Endothelial cell of umbilical vein (primary cell): Measurements from ENCODE around the gene GATAD1. TPM values are rescaled to one million over a fixed set of nuclear protein-coding genes. Genes with fewer than 3 reads are reported as not detected.

ENCODE experiments used
- BruUV-seq: library from RNA; stranded (reverse); fragments of 400-500 nt; replicated peaks from 2 replicates; lab custom pipeline; 2021; lab: Mats Ljungman, UMichigan
- CTCF ChIA-PET: fragments of 300-600, 350-600 bp; sonication (Branson Sonifier 250); formaldehyde crosslinking; loops from one replicate; lab custom pipeline; 2021; ENCODE audit warnings: antibody characterized with exemption, inconsistent platforms; lab: Charles Lee
- POLR2A ChIA-PET: fragments of 300-600, 350-600 bp; sonication (Branson Sonifier 250); formaldehyde crosslinking; loops from one replicate; lab custom pipeline; 2021; ENCODE audit warnings: antibody characterized with exemption, inconsistent platforms; lab: Charles Lee
- DNase-seq: peaks from one replicate; pipeline ENCODE4 v3.0.0-alpha.2; 2011; ENCODE audit warnings: low read depth, low spot score
- FAIRE-seq: peaks from 2 replicates; lab custom pipeline; 2011; peaks lifted over from hg19 to GRCh38; lab: Jason Lieb, UNC
- H2AFZ ChIP-seq: 2 replicates; pipeline ENCODE4 v1.6.0; 2012; ENCODE audit warnings: low read depth, low read length, control low read depth, inconsistent platforms
- H3K27ac ChIP-seq: 2 replicates; pipeline ENCODE4 v1.5.1; 2011; ENCODE audit warnings: low read depth, mild to moderate bottlenecking, control low read depth, low read length, moderate library complexity; ENCODE audit not compliant: insufficient read depth
- H3K27me3 ChIP-seq, 2 experiments: 2 replicates each; pipeline versions ENCODE4 v1.6.0 to v1.6.1; 2011; ENCODE audit warnings: low read length in 2 of 2, mixed read lengths in 1 of 2; ENCODE audit not compliant: control insufficient read depth in 2 of 2, insufficient read depth in 2 of 2
- H3K36me3 ChIP-seq, 2 experiments: 2 replicates in 1 of 2; 3 replicates in 1 of 2; pipeline ENCODE4 v1.5.1; 2011; ENCODE audit warnings: low read length in 2 of 2, mild to moderate bottlenecking in 1 of 2, moderate library complexity in 1 of 2; ENCODE audit not compliant: control insufficient read depth in 2 of 2, insufficient read depth in 2 of 2; ENCODE audit errors: extremely low read depth in 1 of 2
- H3K4me1 ChIP-seq: 3 replicates; pipeline ENCODE4 v1.5.1; 2011; ENCODE audit warnings: mild to moderate bottlenecking, low read length; ENCODE audit not compliant: control insufficient read depth, insufficient read depth; ENCODE audit errors: extremely low read depth
- H3K4me2 ChIP-seq: 2 replicates; pipeline ENCODE4 v1.6.1; 2011; ENCODE audit warnings: low read length, control low read depth, mixed read lengths; ENCODE audit not compliant: insufficient read depth
- H3K4me3 ChIP-seq, 3 experiments: fragments of 200-600 bp in 1 of 3; sonication (generic), shearing (Covaris generic) in 1 of 3; replicated peaks in 1 of 3; 2 replicates each; pipeline ENCODE4 v1.5.1; 2011 to 2016; ENCODE audit warnings: control low read depth in 3 of 3, low read length in 3 of 3, mild to moderate bottlenecking in 2 of 3, inconsistent platforms in 1 of 3, low read depth in 1 of 3, moderate library complexity in 1 of 3; ENCODE audit not compliant: insufficient read depth in 1 of 3
- H3K79me2 ChIP-seq: 2 replicates; pipeline ENCODE4 v1.6.0; 2012; ENCODE audit warnings: low read length, inconsistent platforms; ENCODE audit not compliant: control insufficient read depth, insufficient read depth
- H3K9ac ChIP-seq: replicated peaks from 2 replicates; pipeline ENCODE3; 2011; ENCODE audit warnings: low read length, control low read depth; ENCODE audit not compliant: insufficient read depth; ENCODE audit errors: extremely low read depth
- H3K9me1 ChIP-seq: replicated peaks from 3 replicates; pipeline ENCODE4 v1.6.0; 2011; ENCODE audit warnings: mild to moderate bottlenecking, low read length; ENCODE audit not compliant: control insufficient read depth, insufficient read depth; ENCODE audit errors: extremely low read depth
- H3K9me3 ChIP-seq: replicated peaks from 2 replicates; pipeline ENCODE4 v1.5.1; 2012; ENCODE audit warnings: low read length, inconsistent platforms; ENCODE audit not compliant: control insufficient read depth, insufficient read depth
- H4K20me1 ChIP-seq: replicated peaks from 2 replicates; pipeline ENCODE3; 2011; ENCODE audit warnings: mild to moderate bottlenecking, low read length; ENCODE audit not compliant: control insufficient read depth, insufficient read depth; ENCODE audit errors: extremely low read depth
- CTCF ChIP-seq, 2 donors: IDR thresholded peaks; 1 replicate in 1 of 2; 2 replicates in 1 of 2; pipeline ENCODE4 v1.5.1; 2011; ENCODE audit warnings: low read length in 2 of 2, mild to moderate bottlenecking in 2 of 2, moderate library complexity in 2 of 2, control low read depth in 1 of 2, inconsistent platforms in 1 of 2, low read depth in 1 of 2; ENCODE audit not compliant: insufficient read depth in 1 of 2; ENCODE audit errors: extremely low read depth in 1 of 2
- EZH2 ChIP-seq: IDR thresholded peaks from 2 replicates; pipeline ENCODE4 v1.6.1; 2012; ENCODE audit warnings: borderline replicate concordance, low read depth, mild to moderate bottlenecking, moderate library complexity, low read length, inconsistent platforms; ENCODE audit not compliant: severe bottlenecking
- JUN ChIP-seq: IDR thresholded peaks from 2 replicates; pipeline ENCODE4 v1.6.1; 2011; ENCODE audit warnings: borderline replicate concordance, low read depth; ENCODE audit not compliant: insufficient read length, insufficient read depth
- dilution Hi-C: fragments of 300-500 bp; cut with MboI; formaldehyde crosslinking; loops from one replicate; pipeline ENCODE4 v1.15.0; 2019; ENCODE audit warnings: low sequenced_read_pairs; ENCODE audit not compliant: extremely low pct_ligation_motif_present
- intact Hi-C: fragments of 100-400 bp; cut with micrococcal nuclease; formaldehyde crosslinking; loops from one replicate; pipeline ENCODE4 v1.10.0; 2022
- polyA plus RNA-seq, 4 experiments: library from polyadenylated mRNA; depleted of rRNA in 3 of 4; stranded (reverse) in 3 of 4; unstranded in 1 of 4; fragments of >200 nt; gene quantifications; 2 replicates each; pipeline versions ENCODE4 v1.2.1 to v1.2.3, GENCODE V29; 2011 to 2012; ENCODE audit warnings: missing spikeins in 1 of 4
- total RNA-seq: library from RNA; stranded (reverse); gene quantifications from 2 replicates; pipeline ENCODE4 v1.2.3, GENCODE V29; 2021

GATAD1 gene
- total and polyA plus RNA-seq, 2 donors (not counting 3 experiments of a cell fraction or from before 2014, with no cell fraction given): 13.7 to 28.9 TPM

GRCh38 chr7:92446869-92447344 lies 375 bp upstream of the GATAD1 start:
- Histone ChIP-seq H2AFZ (peak overlapping the region; percentile 80), H3K4me1 (peaks cover 10% of the 10 kb centered on the region), H3K27me3 (peaks cover 0 to 5% of the 10 kb centered on the region in 2 experiments), H3K79me2 (peaks cover 12% of the 10 kb centered on the region), H3K4me3 (peak overlapping the region in 2 of 3 experiments; percentile 92 to 98), H3K27ac (no peak overlapping the region), H3K36me3 (peaks cover 0 to 5% of the 10 kb centered on the region in 2 experiments), H3K4me2 (no peak overlapping the region), H3K9me1 (no peaks in the 10 kb centered on the region), H3K9me3 (no peaks in the 10 kb centered on the region), H4K20me1 (no peaks in the 10 kb centered on the region), H3K9ac (no peak overlapping the region)
- BruUV-seq: no TSS peak
- DNase-seq (no peak), FAIRE-seq (no peak)
- POLR2A ChIA-PET: no interaction called here
- CTCF ChIA-PET: interaction anchor here (0.6 to 3.9 kb wide), 40 partner anchors 9 to 1992 kb away, joined by 3 to 94 read pairs (median 4); partner anchors contain the start of genes ANKIB1, CYP51A1, KRIT1 and LRRD1
- dilution Hi-C loops (no loop called here), intact Hi-C loops (loop anchor here (1.0 to 10.0 kb wide), 7 partner anchors 23 to 812 kb away; partner anchors contain the start of genes ANKIB1, CYP51A1, KRIT1 and LRRD1)
- TF ChIP-seq EZH2 (no peak), CTCF (IDR thresholded peaks at IDR 0.05; ENCODE audit: extremely low read depth in 1 of 2, insufficient read depth in 1 of 2, low read depth in 1 of 2, low read length in 2 of 2) (peak in 1 of 2 donors; percentile 90)

GRCh38 chr7:92448205-92448747 lies 994 bp downstream of the GATAD1 start:
- ChIA-PET POLR2A (no interaction called here), CTCF (interaction anchor here (1.0 to 3.9 kb wide), 20 partner anchors 11 to 1993 kb away, joined by 3 to 94 read pairs (median 8); partner anchors contain the start of genes ANKIB1, CYP51A1, KRIT1 and LRRD1)
- TF ChIP-seq JUN (no peak), CTCF (IDR thresholded peaks at IDR 0.05; ENCODE audit: extremely low read depth in 1 of 2, insufficient read depth in 1 of 2, low read depth in 1 of 2, low read length in 2 of 2) (peak in 1 of 2 donors; percentile 31)
- Histone ChIP-seq H3K4me1 (peaks cover 10% of the 10 kb centered on the region), H3K9me1 (no peaks in the 10 kb centered on the region), H3K79me2 (peaks cover 12% of the 10 kb centered on the region), H3K27me3 (no peaks in the 10 kb centered on the region), H3K27ac (peak overlapping the region; percentile 85), H3K36me3 (peaks cover 0 to 9% of the 10 kb centered on the region in 2 experiments), H3K9ac (peak overlapping the region; percentile 96), H3K9me3 (no peaks in the 10 kb centered on the region), H3K4me3 (peak overlapping the region; percentile 92 to 98 (median 95)), H2AFZ (peak overlapping the region; percentile 95), H4K20me1 (no peaks in the 10 kb centered on the region), H3K4me2 (peak overlapping the region; percentile 99)
- intact Hi-C loops (loop anchor here (1.0 to 10.0 kb wide), 4 partner anchors 13 to 813 kb away; partner anchors contain the start of genes AKAP9, PEX1 and RBM48), dilution Hi-C loops (no loop called here)
- DNase-seq (peak; percentile 88), FAIRE-seq (peak; percentile 87)
- BruUV-seq: TSS peak; percentile 37
